ENCODE measurements around the gene PRDX5. TPM values are rescaled to one million over a fixed set of nuclear protein-coding genes. Genes with fewer than 3 reads are reported as not detected.

The PRDX5 gene
- total RNA-seq, 4 donors from 2014 or later, result 97.1 to 156 (median 113) TPM

GRCh38 chr11:64351136-64351631, 33.3 kb downstream of the PRDX5 start:
- H3K27me3 ChIP-seq, result no peaks in the 10 kb centered on the region
- no peaks in the 10 kb centered on the region for H3K36me3 ChIP-seq
- H3K4me1 ChIP-seq, result no peaks in the 10 kb centered on the region
- no peak overlapping the region for H3K27ac ChIP-seq
- H3K9me3 ChIP-seq, result no peaks in the 10 kb centered on the region
- H3K4me3 ChIP-seq, result no peak overlapping the region
- intact Hi-C loops (cut with DNase I; ENCODE audit: low total_unique reads), result no loop called here
- TF ChIP-seq CTCF (IDR thresholded peaks at IDR 0.05), result no peak
- no peak for TF ChIP-seq POLR2A (IDR thresholded peaks at IDR 0.05)
- DNase-seq, result no peak

- no peak overlapping the region for H3K27ac ChIP-seq
- H3K4me1 ChIP-seq, result no peaks in the 10 kb centered on the region
- no peaks in the 10 kb centered on the region for H3K9me3 ChIP-seq
- H3K36me3 ChIP-seq, result no peaks in the 10 kb centered on the region
- H3K27me3 ChIP-seq, result no peaks in the 10 kb centered on the region
- DNase-seq, result no peak
- TF ChIP-seq POLR2A (IDR thresholded peaks at IDR 0.05) (no peak), CTCF (IDR thresholded peaks at IDR 0.05) (no peak)
- intact Hi-C loops (cut with DNase I; ENCODE audit: low total_unique reads), result no loop called here
- no peak overlapping the region for H3K4me3 ChIP-seq
These were observed 34.4 kb downstream of the PRDX5 start for GRCh38 chr11:64352099-64352994.

GRCh38 chr11:64352995-64353714, 35.2 kb downstream of the PRDX5 start:
- Histone ChIP-seq H3K27me3 (no peaks in the 10 kb centered on the region), H3K4me1 (peaks cover 3 to 5% of the 10 kb centered on the region in 2 donors), H3K9me3 (no peaks in the 10 kb centered on the region), H3K36me3 (no peaks in the 10 kb centered on the region), H3K4me3 (no peak overlapping the region), H3K27ac (no peak overlapping the region)
- TF ChIP-seq POLR2A (IDR thresholded peaks at IDR 0.05) (no peak), CTCF (IDR thresholded peaks at IDR 0.05) (no peak)
- DNase-seq, result no peak
- intact Hi-C loops (cut with DNase I; ENCODE audit: low total_unique reads), result no loop called here

GRCh38 chr11:64353715-64354506, 36.0 kb downstream of the PRDX5 start:
- DNase-seq, result no peak
- H3K27ac ChIP-seq, result no peak overlapping the region
- TF ChIP-seq CTCF (IDR thresholded peaks at IDR 0.05) (no peak), POLR2A (IDR thresholded peaks at IDR 0.05) (no peak)
- no peaks in the 10 kb centered on the region for H3K36me3 ChIP-seq
- peaks cover 7 to 10% of the 10 kb centered on the region in 2 donors for H3K4me1 ChIP-seq
- no peak overlapping the region for H3K4me3 ChIP-seq
- intact Hi-C loops (cut with DNase I; ENCODE audit: low total_unique reads), result no loop called here
- no peaks in the 10 kb centered on the region for H3K9me3 ChIP-seq
- H3K27me3 ChIP-seq, result no peaks in the 10 kb centered on the region

All from uterus (tissue), 4 donors.